WTC11 (cell line): Measurements from ENCODE around the gene M1AP. TPM values are rescaled to one million over a fixed set of nuclear protein-coding genes. Genes with fewer than 3 reads are reported as not detected.

Experiments
- CREB1 ChIP-seq: sonication (generic); formaldehyde crosslinking; IDR thresholded peaks from 2 replicates; pipeline ENCODE4 v1.8.0; 2023; ENCODE audit warnings: mild to moderate bottlenecking, missing genetic modification reagents
- ETV6 ChIP-seq: sonication (generic); formaldehyde crosslinking; IDR thresholded peaks from 2 replicates; pipeline ENCODE4 v1.8.1; 2022; ENCODE audit warnings: mild to moderate bottlenecking, missing genetic modification reagents
- FOXJ3 ChIP-seq: sonication (generic); formaldehyde crosslinking; IDR thresholded peaks from 2 replicates; pipeline ENCODE4 v1.9.0; 2021; ENCODE audit warnings: missing genetic modification reagents, mild to moderate bottlenecking, borderline replicate concordance
- FOXK1 ChIP-seq: sonication (generic); formaldehyde crosslinking; IDR thresholded peaks from 2 replicates; pipeline ENCODE4 v1.8.0; 2022; ENCODE audit warnings: mild to moderate bottlenecking, moderate library complexity, missing genetic modification reagents
- GTF2I ChIP-seq: fragments of 250-450 bp; sonication (Bioruptor Pico); conservative IDR thresholded peaks from 2 replicates; pipeline ENCODE4 v1.4.0; 2021; ENCODE audit warnings: mild to moderate bottlenecking
- KAT7 ChIP-seq: sonication (generic); formaldehyde crosslinking; IDR thresholded peaks from 2 replicates; pipeline ENCODE4 v1.8.1; 2023; ENCODE audit warnings: missing genetic modification reagents, mild to moderate bottlenecking, borderline replicate concordance
- RORB ChIP-seq: fragments of 250-450 bp; sonication (Bioruptor Pico); IDR thresholded peaks from 2 replicates; pipeline ENCODE4 v1.9.0; 2021; ENCODE audit warnings: mild to moderate bottlenecking
- SMAD3 ChIP-seq: sonication (generic); formaldehyde crosslinking; IDR thresholded peaks from 2 replicates; pipeline ENCODE4 v1.8.0; 2022; ENCODE audit warnings: missing genetic modification reagents, mild to moderate bottlenecking, borderline replicate concordance
- SP1 ChIP-seq: sonication (generic); formaldehyde crosslinking; conservative IDR thresholded peaks from 2 replicates; pipeline ENCODE4 v1.8.1; 2022; ENCODE audit warnings: missing genetic modification reagents
- ZBTB21 ChIP-seq: sonication (generic); formaldehyde crosslinking; IDR thresholded peaks from 2 replicates; pipeline ENCODE4 v1.8.1; 2023; ENCODE audit warnings: mild to moderate bottlenecking, missing genetic modification reagents, borderline replicate concordance
- ZNF263 ChIP-seq: sonication (generic); formaldehyde crosslinking; IDR thresholded peaks from 2 replicates; pipeline ENCODE4 v1.8.1; 2022; ENCODE audit warnings: low read depth, mild to moderate bottlenecking, moderate library complexity, missing genetic modification reagents
- ZNF416 ChIP-seq: fragments of 250-450 bp; sonication (Bioruptor Pico); IDR thresholded peaks from 2 replicates; pipeline ENCODE4 v1.9.0; 2021; ENCODE audit warnings: mild to moderate bottlenecking, inconsistent platforms
- ZNF423 ChIP-seq: fragments of 250-450 bp; sonication (Bioruptor Pico); IDR thresholded peaks from 2 replicates; pipeline ENCODE4 v2.1.2; 2022; ENCODE audit warnings: mild to moderate bottlenecking, moderate library complexity
- total RNA-seq: library from RNA; stranded (reverse); gene quantifications from 3 replicates; pipeline ENCODE4 v1.2.3, GENCODE V29; 2021
- TF ChIP-seq, protein P1 (sequence below): sonication (generic); formaldehyde crosslinking; IDR thresholded peaks from 2 replicates; pipeline ENCODE4 v1.8.1; 2022; ENCODE audit warnings: mild to moderate bottlenecking, moderate library complexity, missing genetic modification reagents
- TF ChIP-seq, protein P2 (sequence below): sonication (generic); formaldehyde crosslinking; IDR thresholded peaks from 2 replicates; pipeline ENCODE4 v1.8.0; 2023; ENCODE audit warnings: mild to moderate bottlenecking, missing genetic modification reagents
- TF ChIP-seq, protein P3 (sequence below): sonication (generic); formaldehyde crosslinking; IDR thresholded peaks from 2 replicates; pipeline ENCODE4 v1.8.0; 2022; ENCODE audit warnings: mild to moderate bottlenecking, missing genetic modification reagents
- TF ChIP-seq, protein P4 (sequence below): sonication (generic); formaldehyde crosslinking; IDR thresholded peaks from 2 replicates; pipeline ENCODE4 v1.8.0; 2022; ENCODE audit warnings: mild to moderate bottlenecking, missing genetic modification reagents
- TF ChIP-seq, protein P5 (sequence below): sonication (generic); formaldehyde crosslinking; IDR thresholded peaks from 2 replicates; pipeline ENCODE4 v1.8.1; 2022; ENCODE audit warnings: missing genetic modification reagents, borderline replicate concordance
- TF ChIP-seq, protein P6 (sequence below): sonication (generic); formaldehyde crosslinking; IDR thresholded peaks from 2 replicates; pipeline ENCODE4 v1.8.1; 2023; ENCODE audit warnings: mild to moderate bottlenecking, missing genetic modification reagents, moderate library complexity
- TF ChIP-seq, protein P7 (sequence below): sonication (generic); formaldehyde crosslinking; IDR thresholded peaks from 2 replicates; pipeline ENCODE4 v1.8.1; 2023; ENCODE audit warnings: mild to moderate bottlenecking, missing genetic modification reagents, borderline replicate concordance
- TF ChIP-seq, protein P8 (sequence below): sonication (generic); formaldehyde crosslinking; IDR thresholded peaks from 2 replicates; pipeline ENCODE4 v1.8.1; 2023; ENCODE audit warnings: mild to moderate bottlenecking, missing genetic modification reagents
- TF ChIP-seq, protein P9 (sequence below): sonication (generic); formaldehyde crosslinking; IDR thresholded peaks from 2 replicates; pipeline ENCODE4 v1.8.0; 2022; ENCODE audit warnings: mild to moderate bottlenecking, missing genetic modification reagents

Gene M1AP
- total RNA-seq, 1 experiment from 2014 or later = 5.9 TPM

DNA sequence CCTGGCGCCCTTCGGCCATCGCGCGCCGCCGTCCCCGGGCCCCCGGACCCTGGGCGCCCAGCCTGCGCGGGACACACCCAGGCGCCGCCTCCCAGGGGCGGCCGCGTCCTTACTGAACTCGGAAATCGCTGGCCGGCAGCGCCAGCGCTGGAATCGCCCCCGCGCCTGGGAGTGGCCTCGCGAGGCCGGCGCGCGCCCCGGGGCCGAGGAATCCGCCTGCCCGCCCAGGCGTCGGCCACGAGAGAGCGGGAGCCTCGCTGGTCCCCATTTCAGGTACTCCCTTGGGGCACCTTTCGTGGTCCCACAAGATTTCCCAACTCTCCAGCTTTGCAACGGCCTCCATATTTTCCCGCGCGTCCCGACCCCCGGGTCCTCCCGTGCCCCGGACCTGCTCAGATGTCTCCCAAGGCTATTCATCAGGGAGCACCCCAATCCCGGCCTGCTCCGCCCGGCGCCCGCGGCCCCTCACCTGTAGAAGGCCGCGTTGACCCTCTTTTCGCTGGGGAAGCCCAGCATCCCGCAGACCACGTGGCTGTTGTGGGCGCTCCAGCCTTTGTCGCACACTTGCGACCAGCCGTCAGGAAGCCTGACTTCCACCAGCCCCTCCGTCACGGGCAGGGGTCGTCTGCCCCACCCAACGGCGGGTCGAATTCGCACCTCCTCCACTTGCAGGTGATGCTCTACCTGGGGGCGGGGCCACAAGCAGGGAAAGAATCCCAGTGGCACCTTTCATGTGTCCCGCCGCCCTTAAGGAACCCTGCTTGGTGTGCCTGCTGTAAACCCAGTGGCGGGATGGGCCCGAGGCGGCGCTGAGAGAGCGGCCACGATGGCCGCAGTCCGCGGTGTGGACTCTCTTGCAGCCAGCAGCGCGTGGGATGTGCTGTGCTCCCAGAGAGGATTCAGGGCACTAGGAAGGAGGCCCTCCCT, 99.0 kb downstream of the M1AP start (continued):
- TF ChIP-seq, protein P1, sequence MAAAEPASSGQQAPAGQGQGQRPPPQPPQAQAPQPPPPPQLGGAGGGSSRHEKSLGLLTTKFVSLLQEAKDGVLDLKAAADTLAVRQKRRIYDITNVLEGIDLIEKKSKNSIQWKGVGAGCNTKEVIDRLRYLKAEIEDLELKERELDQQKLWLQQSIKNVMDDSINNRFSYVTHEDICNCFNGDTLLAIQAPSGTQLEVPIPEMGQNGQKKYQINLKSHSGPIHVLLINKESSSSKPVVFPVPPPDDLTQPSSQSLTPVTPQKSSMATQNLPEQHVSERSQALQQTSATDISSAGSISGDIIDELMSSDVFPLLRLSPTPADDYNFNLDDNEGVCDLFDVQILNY (CRISPR knock-in tag) = peak; percentile 78; the same call in 1 of the 2 replicates
- TF ChIP-seq, protein P2, sequence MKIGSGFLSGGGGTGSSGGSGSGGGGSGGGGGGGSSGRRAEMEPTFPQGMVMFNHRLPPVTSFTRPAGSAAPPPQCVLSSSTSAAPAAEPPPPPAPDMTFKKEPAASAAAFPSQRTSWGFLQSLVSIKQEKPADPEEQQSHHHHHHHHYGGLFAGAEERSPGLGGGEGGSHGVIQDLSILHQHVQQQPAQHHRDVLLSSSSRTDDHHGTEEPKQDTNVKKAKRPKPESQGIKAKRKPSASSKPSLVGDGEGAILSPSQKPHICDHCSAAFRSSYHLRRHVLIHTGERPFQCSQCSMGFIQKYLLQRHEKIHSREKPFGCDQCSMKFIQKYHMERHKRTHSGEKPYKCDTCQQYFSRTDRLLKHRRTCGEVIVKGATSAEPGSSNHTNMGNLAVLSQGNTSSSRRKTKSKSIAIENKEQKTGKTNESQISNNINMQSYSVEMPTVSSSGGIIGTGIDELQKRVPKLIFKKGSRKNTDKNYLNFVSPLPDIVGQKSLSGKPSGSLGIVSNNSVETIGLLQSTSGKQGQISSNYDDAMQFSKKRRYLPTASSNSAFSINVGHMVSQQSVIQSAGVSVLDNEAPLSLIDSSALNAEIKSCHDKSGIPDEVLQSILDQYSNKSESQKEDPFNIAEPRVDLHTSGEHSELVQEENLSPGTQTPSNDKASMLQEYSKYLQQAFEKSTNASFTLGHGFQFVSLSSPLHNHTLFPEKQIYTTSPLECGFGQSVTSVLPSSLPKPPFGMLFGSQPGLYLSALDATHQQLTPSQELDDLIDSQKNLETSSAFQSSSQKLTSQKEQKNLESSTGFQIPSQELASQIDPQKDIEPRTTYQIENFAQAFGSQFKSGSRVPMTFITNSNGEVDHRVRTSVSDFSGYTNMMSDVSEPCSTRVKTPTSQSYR = peak; percentile 31; the same call in 1 of the 2 replicates
- TF ChIP-seq FOXJ3 (CRISPR knock-in tag) (no peak), FOXK1 (CRISPR knock-in tag) (peak; percentile 74; the same call in 1 of the 2 replicates), RORB (CRISPR knock-in tag) (no peak), ZNF416 (CRISPR knock-in tag) (0 out of 2 replicates have a peak, but pooled peaks have one; percentile 17), GTF2I (no peak), ZNF263 (CRISPR knock-in tag) (peak; percentile 94; the same call in 1 of the 2 replicates), CREB1 (CRISPR knock-in tag) (no peak), SMAD3 (CRISPR knock-in tag) (no peak), ZBTB21 (peak; percentile 78), ZNF423 (CRISPR knock-in tag) (no peak), ETV6 (peak; percentile 79), KAT7 (CRISPR knock-in tag) (0 out of 2 replicates have a peak, but pooled peaks have one; percentile 65), SP1 (CRISPR knock-in tag) (peak; percentile 49)
- TF ChIP-seq, protein P3, sequence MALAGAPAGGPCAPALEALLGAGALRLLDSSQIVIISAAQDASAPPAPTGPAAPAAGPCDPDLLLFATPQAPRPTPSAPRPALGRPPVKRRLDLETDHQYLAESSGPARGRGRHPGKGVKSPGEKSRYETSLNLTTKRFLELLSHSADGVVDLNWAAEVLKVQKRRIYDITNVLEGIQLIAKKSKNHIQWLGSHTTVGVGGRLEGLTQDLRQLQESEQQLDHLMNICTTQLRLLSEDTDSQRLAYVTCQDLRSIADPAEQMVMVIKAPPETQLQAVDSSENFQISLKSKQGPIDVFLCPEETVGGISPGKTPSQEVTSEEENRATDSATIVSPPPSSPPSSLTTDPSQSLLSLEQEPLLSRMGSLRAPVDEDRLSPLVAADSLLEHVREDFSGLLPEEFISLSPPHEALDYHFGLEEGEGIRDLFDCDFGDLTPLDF = 0 out of 2 replicates have a peak, but pooled peaks have one; percentile 5
- TF ChIP-seq, protein P4, sequence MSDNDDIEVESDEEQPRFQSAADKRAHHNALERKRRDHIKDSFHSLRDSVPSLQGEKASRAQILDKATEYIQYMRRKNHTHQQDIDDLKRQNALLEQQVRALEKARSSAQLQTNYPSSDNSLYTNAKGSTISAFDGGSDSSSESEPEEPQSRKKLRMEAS (CRISPR knock-in tag) = peak; percentile 97
- TF ChIP-seq, protein P5, sequence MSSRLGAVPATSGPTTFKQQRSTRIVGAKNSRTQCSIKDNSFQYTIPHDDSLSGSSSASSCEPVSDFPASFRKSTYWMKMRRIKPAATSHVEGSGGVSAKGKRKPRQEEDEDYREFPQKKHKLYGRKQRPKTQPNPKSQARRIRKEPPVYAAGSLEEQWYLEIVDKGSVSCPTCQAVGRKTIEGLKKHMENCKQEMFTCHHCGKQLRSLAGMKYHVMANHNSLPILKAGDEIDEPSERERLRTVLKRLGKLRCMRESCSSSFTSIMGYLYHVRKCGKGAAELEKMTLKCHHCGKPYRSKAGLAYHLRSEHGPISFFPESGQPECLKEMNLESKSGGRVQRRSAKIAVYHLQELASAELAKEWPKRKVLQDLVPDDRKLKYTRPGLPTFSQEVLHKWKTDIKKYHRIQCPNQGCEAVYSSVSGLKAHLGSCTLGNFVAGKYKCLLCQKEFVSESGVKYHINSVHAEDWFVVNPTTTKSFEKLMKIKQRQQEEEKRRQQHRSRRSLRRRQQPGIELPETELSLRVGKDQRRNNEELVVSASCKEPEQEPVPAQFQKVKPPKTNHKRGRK = no peak
- TF ChIP-seq, protein P6, sequence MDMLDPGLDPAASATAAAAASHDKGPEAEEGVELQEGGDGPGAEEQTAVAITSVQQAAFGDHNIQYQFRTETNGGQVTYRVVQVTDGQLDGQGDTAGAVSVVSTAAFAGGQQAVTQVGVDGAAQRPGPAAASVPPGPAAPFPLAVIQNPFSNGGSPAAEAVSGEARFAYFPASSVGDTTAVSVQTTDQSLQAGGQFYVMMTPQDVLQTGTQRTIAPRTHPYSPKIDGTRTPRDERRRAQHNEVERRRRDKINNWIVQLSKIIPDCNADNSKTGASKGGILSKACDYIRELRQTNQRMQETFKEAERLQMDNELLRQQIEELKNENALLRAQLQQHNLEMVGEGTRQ (CRISPR knock-in tag) = peak; percentile 76
- TF ChIP-seq, protein P7, sequence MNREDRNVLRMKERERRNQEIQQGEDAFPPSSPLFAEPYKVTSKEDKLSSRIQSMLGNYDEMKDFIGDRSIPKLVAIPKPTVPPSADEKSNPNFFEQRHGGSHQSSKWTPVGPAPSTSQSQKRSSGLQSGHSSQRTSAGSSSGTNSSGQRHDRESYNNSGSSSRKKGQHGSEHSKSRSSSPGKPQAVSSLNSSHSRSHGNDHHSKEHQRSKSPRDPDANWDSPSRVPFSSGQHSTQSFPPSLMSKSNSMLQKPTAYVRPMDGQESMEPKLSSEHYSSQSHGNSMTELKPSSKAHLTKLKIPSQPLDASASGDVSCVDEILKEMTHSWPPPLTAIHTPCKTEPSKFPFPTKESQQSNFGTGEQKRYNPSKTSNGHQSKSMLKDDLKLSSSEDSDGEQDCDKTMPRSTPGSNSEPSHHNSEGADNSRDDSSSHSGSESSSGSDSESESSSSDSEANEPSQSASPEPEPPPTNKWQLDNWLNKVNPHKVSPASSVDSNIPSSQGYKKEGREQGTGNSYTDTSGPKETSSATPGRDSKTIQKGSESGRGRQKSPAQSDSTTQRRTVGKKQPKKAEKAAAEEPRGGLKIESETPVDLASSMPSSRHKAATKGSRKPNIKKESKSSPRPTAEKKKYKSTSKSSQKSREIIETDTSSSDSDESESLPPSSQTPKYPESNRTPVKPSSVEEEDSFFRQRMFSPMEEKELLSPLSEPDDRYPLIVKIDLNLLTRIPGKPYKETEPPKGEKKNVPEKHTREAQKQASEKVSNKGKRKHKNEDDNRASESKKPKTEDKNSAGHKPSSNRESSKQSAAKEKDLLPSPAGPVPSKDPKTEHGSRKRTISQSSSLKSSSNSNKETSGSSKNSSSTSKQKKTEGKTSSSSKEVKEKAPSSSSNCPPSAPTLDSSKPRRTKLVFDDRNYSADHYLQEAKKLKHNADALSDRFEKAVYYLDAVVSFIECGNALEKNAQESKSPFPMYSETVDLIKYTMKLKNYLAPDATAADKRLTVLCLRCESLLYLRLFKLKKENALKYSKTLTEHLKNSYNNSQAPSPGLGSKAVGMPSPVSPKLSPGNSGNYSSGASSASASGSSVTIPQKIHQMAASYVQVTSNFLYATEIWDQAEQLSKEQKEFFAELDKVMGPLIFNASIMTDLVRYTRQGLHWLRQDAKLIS (CRISPR knock-in tag) = no peak
- TF ChIP-seq, protein P8, sequence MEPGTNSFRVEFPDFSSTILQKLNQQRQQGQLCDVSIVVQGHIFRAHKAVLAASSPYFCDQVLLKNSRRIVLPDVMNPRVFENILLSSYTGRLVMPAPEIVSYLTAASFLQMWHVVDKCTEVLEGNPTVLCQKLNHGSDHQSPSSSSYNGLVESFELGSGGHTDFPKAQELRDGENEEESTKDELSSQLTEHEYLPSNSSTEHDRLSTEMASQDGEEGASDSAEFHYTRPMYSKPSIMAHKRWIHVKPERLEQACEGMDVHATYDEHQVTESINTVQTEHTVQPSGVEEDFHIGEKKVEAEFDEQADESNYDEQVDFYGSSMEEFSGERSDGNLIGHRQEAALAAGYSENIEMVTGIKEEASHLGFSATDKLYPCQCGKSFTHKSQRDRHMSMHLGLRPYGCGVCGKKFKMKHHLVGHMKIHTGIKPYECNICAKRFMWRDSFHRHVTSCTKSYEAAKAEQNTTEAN (CRISPR knock-in tag) = no peak
- TF ChIP-seq, protein P9, sequence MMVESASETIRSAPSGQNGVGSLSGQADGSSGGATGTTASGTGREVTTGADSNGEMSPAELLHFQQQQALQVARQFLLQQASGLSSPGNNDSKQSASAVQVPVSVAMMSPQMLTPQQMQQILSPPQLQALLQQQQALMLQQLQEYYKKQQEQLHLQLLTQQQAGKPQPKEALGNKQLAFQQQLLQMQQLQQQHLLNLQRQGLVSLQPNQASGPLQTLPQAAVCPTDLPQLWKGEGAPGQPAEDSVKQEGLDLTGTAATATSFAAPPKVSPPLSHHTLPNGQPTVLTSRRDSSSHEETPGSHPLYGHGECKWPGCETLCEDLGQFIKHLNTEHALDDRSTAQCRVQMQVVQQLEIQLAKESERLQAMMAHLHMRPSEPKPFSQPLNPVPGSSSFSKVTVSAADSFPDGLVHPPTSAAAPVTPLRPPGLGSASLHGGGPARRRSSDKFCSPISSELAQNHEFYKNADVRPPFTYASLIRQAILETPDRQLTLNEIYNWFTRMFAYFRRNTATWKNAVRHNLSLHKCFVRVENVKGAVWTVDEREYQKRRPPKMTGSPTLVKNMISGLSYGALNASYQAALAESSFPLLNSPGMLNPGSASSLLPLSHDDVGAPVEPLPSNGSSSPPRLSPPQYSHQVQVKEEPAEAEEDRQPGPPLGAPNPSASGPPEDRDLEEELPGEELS (CRISPR knock-in tag) = peak; percentile 70; the same call in 1 of the 2 replicates
